Suprapubic skin (tissue), 3 donors: ENCODE data around the gene YWHAQ.

Experiments used
- EP300 ChIP-seq: sonication (generic); formaldehyde crosslinking; IDR thresholded peaks from one replicate; pipeline ENCODE4 v1.6.1; 2017; ENCODE audit warnings: antibody characterized with exemption
- POLR2A ChIP-seq, 2 donors: fragments of 450-650 bp; IDR thresholded peaks; one replicate each; pipeline ENCODE4 v1.6.1; 2017; ENCODE audit warnings: antibody characterized with exemption in 2 of 2, mild to moderate bottlenecking in 2 of 2, moderate library complexity in 2 of 2
- TF ChIP-seq, protein P1 (sequence below), 2 donors: fragments of 200-600 bp in 1 of 2; fragments of 450-650 bp in 1 of 2; sonication (generic) in 1 of 2; IDR thresholded peaks; one replicate each; pipeline ENCODE4 v1.5.1; 2016 to 2019; ENCODE audit warnings: antibody characterized with exemption in 2 of 2, mild to moderate bottlenecking in 1 of 2, moderate library complexity in 1 of 2

DNA sequence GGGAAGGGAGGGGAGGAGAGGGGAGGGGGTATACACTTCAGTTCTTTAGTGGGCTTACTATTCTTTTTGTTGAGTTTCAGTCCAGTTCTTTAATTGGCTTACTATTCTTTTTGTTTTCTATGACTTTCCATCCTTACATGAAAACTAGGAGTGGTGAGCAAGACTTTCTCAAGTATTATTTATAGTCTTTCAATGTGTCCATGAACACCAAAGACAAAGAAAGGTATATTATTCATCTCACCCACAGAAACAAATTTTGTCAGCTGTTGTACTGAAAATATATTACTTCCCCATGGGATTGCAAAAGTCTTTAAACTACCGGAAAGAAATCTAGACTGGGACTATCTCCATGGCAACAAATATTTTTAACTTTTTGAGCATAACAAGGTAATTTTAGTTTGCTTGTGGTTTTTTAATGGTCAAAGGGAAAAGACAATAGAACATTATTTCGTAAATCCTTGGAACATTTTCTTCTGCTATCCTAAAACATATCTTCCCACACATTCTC, 92.7 kb downstream of the YWHAQ start:
- TF ChIP-seq, protein P1, sequence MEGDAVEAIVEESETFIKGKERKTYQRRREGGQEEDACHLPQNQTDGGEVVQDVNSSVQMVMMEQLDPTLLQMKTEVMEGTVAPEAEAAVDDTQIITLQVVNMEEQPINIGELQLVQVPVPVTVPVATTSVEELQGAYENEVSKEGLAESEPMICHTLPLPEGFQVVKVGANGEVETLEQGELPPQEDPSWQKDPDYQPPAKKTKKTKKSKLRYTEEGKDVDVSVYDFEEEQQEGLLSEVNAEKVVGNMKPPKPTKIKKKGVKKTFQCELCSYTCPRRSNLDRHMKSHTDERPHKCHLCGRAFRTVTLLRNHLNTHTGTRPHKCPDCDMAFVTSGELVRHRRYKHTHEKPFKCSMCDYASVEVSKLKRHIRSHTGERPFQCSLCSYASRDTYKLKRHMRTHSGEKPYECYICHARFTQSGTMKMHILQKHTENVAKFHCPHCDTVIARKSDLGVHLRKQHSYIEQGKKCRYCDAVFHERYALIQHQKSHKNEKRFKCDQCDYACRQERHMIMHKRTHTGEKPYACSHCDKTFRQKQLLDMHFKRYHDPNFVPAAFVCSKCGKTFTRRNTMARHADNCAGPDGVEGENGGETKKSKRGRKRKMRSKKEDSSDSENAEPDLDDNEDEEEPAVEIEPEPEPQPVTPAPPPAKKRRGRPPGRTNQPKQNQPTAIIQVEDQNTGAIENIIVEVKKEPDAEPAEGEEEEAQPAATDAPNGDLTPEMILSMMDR (IDR thresholded peaks at IDR 0.05) = no peak
- no peak for TF ChIP-seq EP300
- TF ChIP-seq POLR2A (IDR thresholded peaks at IDR 0.05) = no peak
